H9 (cell line): ENCODE results near the gene CBFA2T2. TPM values are rescaled to one million over a fixed set of nuclear protein-coding genes. Genes with fewer than 3 reads are reported as not detected.

Experiments
- DNase-seq: peaks from one replicate; pipeline ENCODE4 v3.0.0-alpha.2; 2017
- H2AFZ ChIP-seq: one replicate; pipeline ENCODE4 v1.6.1; 2013; ENCODE audit warnings: mild to moderate bottlenecking, low read length, control low read depth, moderate library complexity
- H2AK5ac ChIP-seq: 2 replicates; pipeline ENCODE4 v1.6.1; 2013; ENCODE audit warnings: low read length, control low read depth, mixed read lengths; ENCODE audit not compliant: insufficient read length
- H2BK120ac ChIP-seq: one replicate; pipeline ENCODE4 v1.6.1; 2013; ENCODE audit warnings: low read depth, mild to moderate bottlenecking, low read length, control low read depth, inconsistent platforms; ENCODE audit not compliant: poor library complexity, severe bottlenecking
- H2BK12ac ChIP-seq: 2 replicates; pipeline ENCODE4 v1.6.1; 2013; ENCODE audit warnings: low read length, control low read depth, mixed read lengths, low read depth; ENCODE audit not compliant: insufficient read length
- H2BK15ac ChIP-seq: 2 replicates; pipeline ENCODE4 v1.6.1; 2013; ENCODE audit warnings: low read depth, low read length, control low read depth
- H2BK20ac ChIP-seq: one replicate; pipeline ENCODE4 v1.6.1; 2013; ENCODE audit warnings: low read depth, mild to moderate bottlenecking, low read length, control low read depth, inconsistent platforms; ENCODE audit not compliant: poor library complexity, severe bottlenecking
- H2BK5ac ChIP-seq: 2 replicates; pipeline ENCODE4 v1.6.1; 2013; ENCODE audit warnings: low read length, control low read depth, mixed read lengths; ENCODE audit not compliant: insufficient read length
- H3K14ac ChIP-seq: 2 replicates; pipeline ENCODE4 v1.6.1; 2013; ENCODE audit warnings: low read length, control low read depth; ENCODE audit not compliant: insufficient read depth
- H3K18ac ChIP-seq: 2 replicates; pipeline ENCODE4 v1.6.1; 2013; ENCODE audit warnings: low read depth, mild to moderate bottlenecking, mixed read lengths, low read length, control low read depth; ENCODE audit not compliant: insufficient read length
- H3K23ac ChIP-seq: 2 replicates; pipeline ENCODE4 v1.6.1; 2013; ENCODE audit warnings: low read length, control low read depth, mixed read lengths, low read depth; ENCODE audit not compliant: insufficient read length
- H3K23me2 ChIP-seq: 2 replicates; pipeline ENCODE4 v1.6.1; 2013; ENCODE audit warnings: low read depth, mild to moderate bottlenecking, mixed read lengths, low read length, control low read depth; ENCODE audit not compliant: insufficient read length, poor library complexity, severe bottlenecking
- H3K27ac ChIP-seq: 2 replicates; pipeline ENCODE4 v1.5.1; 2013; ENCODE audit warnings: low read length, control low read depth, mixed read lengths, low read depth; ENCODE audit not compliant: insufficient read length
- H3K27me3 ChIP-seq: 2 replicates; pipeline ENCODE4 v1.6.1; 2013; ENCODE audit warnings: low read length, control low read depth, inconsistent platforms; ENCODE audit not compliant: insufficient read depth
- H3K4ac ChIP-seq: 2 replicates; pipeline ENCODE4 v1.6.1; 2013; ENCODE audit warnings: low read depth, mild to moderate bottlenecking, control low read depth, inconsistent platforms, low read length, moderate library complexity
- H3K4me1 ChIP-seq: 2 replicates; pipeline ENCODE4 v1.6.1; 2013; ENCODE audit warnings: low read length, control low read depth, inconsistent platforms; ENCODE audit not compliant: insufficient read depth
- H3K4me2 ChIP-seq: 2 replicates; pipeline ENCODE4 v1.6.1; 2013; ENCODE audit warnings: low read length, control low read depth, mixed read lengths; ENCODE audit not compliant: insufficient read length, insufficient read depth
- H3K56ac ChIP-seq: 2 replicates; pipeline ENCODE4 v1.6.1; 2013; ENCODE audit warnings: low read depth, mild to moderate bottlenecking, mixed read lengths, low read length, control low read depth; ENCODE audit not compliant: insufficient read length
- H3K79me1 ChIP-seq: 2 replicates; pipeline ENCODE4 v1.6.1; 2013; ENCODE audit warnings: low read depth, mild to moderate bottlenecking, moderate library complexity, low read length, control low read depth, inconsistent platforms; ENCODE audit not compliant: insufficient read depth, poor library complexity, severe bottlenecking
- H3K79me2 ChIP-seq: 2 replicates; pipeline ENCODE4 v1.6.1; 2013; ENCODE audit warnings: low read length, control low read depth, inconsistent platforms; ENCODE audit not compliant: insufficient read depth
- H3K9ac ChIP-seq: 2 replicates; pipeline ENCODE4 v1.6.1; 2013; ENCODE audit warnings: low read length, control low read depth, mixed read lengths; ENCODE audit not compliant: insufficient read length; ENCODE audit errors: extremely low read depth
- H3K9me3 ChIP-seq: one replicate; pipeline ENCODE4 v1.6.1; 2013; ENCODE audit warnings: low read depth, low read length, inconsistent platforms; ENCODE audit not compliant: control insufficient read depth
- H3T11ph ChIP-seq: one replicate; pipeline ENCODE4 v1.6.1; 2013; ENCODE audit warnings: mild to moderate bottlenecking, low read length, control low read depth, inconsistent platforms
- H4K20me1 ChIP-seq: one replicate; pipeline ENCODE4 v1.6.1; 2013; ENCODE audit not compliant: control insufficient read depth, insufficient read length, insufficient read depth
- H4K5ac ChIP-seq: 2 replicates; pipeline ENCODE4 v1.6.1; 2013; ENCODE audit warnings: low read depth, mild to moderate bottlenecking, mixed read lengths, low read length, control low read depth; ENCODE audit not compliant: insufficient read length
- H4K8ac ChIP-seq: replicated peaks from 2 replicates; pipeline ENCODE4 v1.6.1; 2013; ENCODE audit warnings: low read length, control low read depth, mixed read lengths, low read depth; ENCODE audit not compliant: insufficient read length
- H4K91ac ChIP-seq: 2 replicates; pipeline ENCODE4 v1.6.1; 2013; ENCODE audit warnings: low read depth, mild to moderate bottlenecking, moderate library complexity, mixed read lengths, low read length, control low read depth; ENCODE audit not compliant: insufficient read length
- H3K27ac Mint-ChIP-seq, 3 experiments: 2 replicates in 2 of 3; 3 replicates in 1 of 3; pipeline ENCODE4 v1.8.0; 2020 to 2021; ENCODE audit warnings: mixed read lengths in 3 of 3, mild to moderate bottlenecking in 1 of 3, moderate library complexity in 1 of 3
- H3K27me3 Mint-ChIP-seq: 2 replicates; pipeline ENCODE4 v1.8.0; 2021; ENCODE audit warnings: low read depth, mild to moderate bottlenecking, moderate library complexity, mixed read lengths
- H3K36me3 Mint-ChIP-seq, 3 experiments: 2 replicates in 2 of 3; 3 replicates in 1 of 3; pipeline ENCODE4 v1.8.0; 2020 to 2021; ENCODE audit warnings: low read depth in 3 of 3, mixed read lengths in 3 of 3; ENCODE audit not compliant: insufficient read depth in 1 of 3
- H3K4me1 Mint-ChIP-seq, 2 experiments: 2 replicates each; pipeline ENCODE4 v1.8.0; 2020; ENCODE audit warnings: mixed read lengths in 2 of 2
- H3K4me3 Mint-ChIP-seq, 2 experiments: 2 replicates in 1 of 2; 3 replicates in 1 of 2; pipeline ENCODE4 v1.8.0; 2020 to 2021; ENCODE audit warnings: mild to moderate bottlenecking in 2 of 2, mixed read lengths in 2 of 2, moderate library complexity in 1 of 2
- H3K9me3 Mint-ChIP-seq, 2 experiments: 2 replicates in 1 of 2; 3 replicates in 1 of 2; pipeline ENCODE4 v1.8.0; 2020; ENCODE audit warnings: mild to moderate bottlenecking in 2 of 2, mixed read lengths in 2 of 2, moderate library complexity in 1 of 2
- CTCF ChIP-seq: fragments of 200-600 bp; sonication (generic); conservative IDR thresholded peaks from 3 replicates; pipeline ENCODE4 v1.8.0; 2021; ENCODE audit warnings: antibody characterized with exemption, mild to moderate bottlenecking
- WGBS: extraction: QIAGEN DNeasy Blood & Tissue Kit; methylation state at CpG from one replicate; pipeline ENCODE4 v1.1.7; 2013; ENCODE audit warnings: missing lambda C conversion rate, low lambda C conversion rate, mixed read lengths; ENCODE audit not compliant: insufficient read length; ENCODE audit errors: extremely low coverage; 5-methylcytosine and 5-hydroxymethylcytosine counted together
- total RNA-seq: library from RNA; stranded (reverse); gene quantifications from 2 replicates; pipeline ENCODE4 v1.2.1, GENCODE V29; 2021

Gene CBFA2T2
- total RNA-seq, 1 experiment from 2014 or later = 11.2 TPM

DNA sequence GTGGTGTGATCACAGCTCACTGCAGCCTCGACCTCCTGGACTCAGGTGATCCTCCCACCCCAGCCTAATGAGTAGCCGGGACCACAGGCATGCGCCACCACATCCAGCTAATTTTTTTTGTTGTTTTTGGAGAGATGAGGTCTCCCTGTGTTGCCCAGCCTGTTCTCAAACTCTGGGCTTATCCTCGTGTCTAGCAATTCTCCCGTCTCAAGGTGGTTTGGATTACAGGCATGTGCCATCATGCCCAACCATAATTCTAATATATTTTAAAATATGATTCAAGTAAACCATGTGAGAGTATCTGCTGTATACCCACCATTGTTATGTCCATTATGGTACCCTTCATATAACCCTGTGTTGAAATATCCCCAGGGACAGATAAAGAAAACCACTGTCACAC, 112.0 kb downstream of the CBFA2T2 start:
- Histone ChIP-seq H4K20me1 (no peaks in the 10 kb centered on the region), H3K4me1 (no peaks in the 10 kb centered on the region), H3K79me1 (no peaks in the 10 kb centered on the region), H3K4me2 (no peak overlapping the region), H3K9ac (no peak overlapping the region), H3K56ac (no peak overlapping the region), H2BK5ac (no peak overlapping the region), H3K27ac (no peak overlapping the region), H3K27me3 (no peaks in the 10 kb centered on the region), H2BK12ac (no peak overlapping the region), H3K9me3 (no peaks in the 10 kb centered on the region), H3K79me2 (no peaks in the 10 kb centered on the region), H2AK5ac (no peak overlapping the region), H2BK120ac (no peak overlapping the region), H2AFZ (no peak overlapping the region), H3K23ac (no peak overlapping the region), H3K4ac (no peak overlapping the region), H4K91ac (no peak overlapping the region), H3T11ph (no peak overlapping the region), H3K14ac (no peak overlapping the region), H4K5ac (no peak overlapping the region), H2BK15ac (no peak overlapping the region), H3K23me2 (no peaks in the 10 kb centered on the region), H4K8ac (no peak overlapping the region), H2BK20ac (no peak overlapping the region), H3K18ac (no peak overlapping the region)
- H3K4me3 Mint-ChIP-seq = no peak overlapping the region
- H3K36me3 Mint-ChIP-seq = peaks cover 6 to 11% (median 11%) of the 10 kb centered on the region in 3 experiments; a peak in 6 of 7 replicates
- DNase-seq = no peak
- peaks cover 5 to 7% of the 10 kb centered on the region in 2 experiments; a peak in 3 of 5 replicates for H3K9me3 Mint-ChIP-seq
- H3K27me3 Mint-ChIP-seq = no peaks in the 10 kb centered on the region
- peaks cover 0 to 5% of the 10 kb centered on the region in 2 experiments; a peak in 2 of 4 replicates for H3K4me1 Mint-ChIP-seq
- no peak for TF ChIP-seq CTCF
- H3K27ac Mint-ChIP-seq = no peak overlapping the region
- WGBS = no CpG with 5 or more reads among the region's 5 CpGs
